HG02884 (cell line): Measurements from ENCODE around the gene ZNF532.

Experiments used
- ATAC-seq: cut with Tn5 transposase; IDR thresholded peaks from one replicate; pipeline ENCODE4 v1.9.1; 2021; ENCODE audit warnings: mild to moderate bottlenecking, moderate library complexity; ENCODE audit not compliant: unreplicated experiment

The ZNF532 gene

DNA sequence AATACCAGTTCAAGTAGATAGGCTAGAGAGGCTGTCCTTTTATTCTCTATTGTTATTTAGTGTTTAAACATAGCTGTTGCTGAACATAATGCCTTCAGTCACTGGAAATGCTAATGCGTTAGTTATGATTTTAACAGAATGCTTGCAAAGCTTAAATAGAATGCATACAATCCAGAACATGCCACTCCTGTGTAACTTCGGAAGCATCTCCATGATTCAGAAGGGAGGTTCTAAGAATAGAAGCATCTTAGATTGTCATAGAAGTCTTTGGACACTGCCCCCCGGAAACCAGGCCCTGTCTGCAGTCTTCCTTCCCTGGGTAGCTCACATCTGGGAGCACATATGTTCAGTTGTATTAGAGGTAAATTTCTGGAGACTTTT, 73.2 kb downstream of the ZNF532 start:
- ATAC-seq = no peak

DNA sequence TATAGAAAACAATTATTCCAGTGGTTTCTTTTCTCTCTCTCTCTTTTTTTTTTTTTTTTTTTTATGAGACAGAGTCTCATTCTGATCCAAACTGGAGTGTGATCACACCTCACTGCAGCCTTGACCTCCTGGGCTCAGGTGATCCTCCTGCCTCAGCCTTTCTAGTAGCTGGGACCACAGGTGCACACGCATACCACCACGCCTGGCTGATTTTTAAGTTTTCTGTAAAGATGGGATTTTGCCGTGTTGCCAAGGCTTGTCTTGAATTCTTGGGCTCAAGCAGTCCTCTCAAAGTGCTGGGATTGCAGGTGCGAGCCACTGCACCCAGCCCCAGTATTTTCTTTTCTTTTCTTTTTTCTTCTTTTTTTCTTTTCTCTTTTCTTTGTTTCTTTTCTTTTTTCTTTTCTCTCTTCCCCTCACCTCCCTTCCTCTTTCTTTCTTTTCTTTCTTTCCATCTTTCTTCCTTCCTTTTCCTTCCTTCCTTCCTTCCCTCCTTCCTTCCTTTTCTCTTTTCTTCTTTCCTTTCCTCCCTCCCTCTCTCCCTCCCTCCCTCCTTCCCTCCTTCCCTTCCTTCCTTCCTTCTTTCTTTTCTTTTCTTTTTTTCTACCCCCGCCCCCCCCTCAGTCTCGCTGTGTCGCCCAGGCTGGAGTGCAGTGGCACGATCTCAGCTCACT, 76.9 kb downstream of the ZNF532 start:
- ATAC-seq = no peak

DNA sequence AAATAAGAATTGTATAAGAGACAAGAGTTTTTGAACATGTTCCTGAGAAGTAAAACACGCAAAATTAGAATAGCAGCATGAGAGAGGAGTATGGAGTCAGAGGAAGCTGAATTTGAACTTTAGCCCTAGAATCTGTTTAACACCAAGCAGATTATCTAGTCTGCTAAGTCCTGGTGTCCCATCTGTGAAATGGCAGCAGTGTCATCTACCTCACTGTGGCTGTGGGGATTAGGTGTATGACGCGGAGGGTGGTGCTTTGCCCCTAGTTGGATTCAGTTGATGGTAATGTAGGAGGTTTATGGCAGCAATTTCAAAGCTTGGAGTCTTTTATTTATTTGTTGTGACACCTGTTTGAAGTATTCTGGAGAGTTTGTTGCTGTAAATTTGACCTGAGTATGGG, 79.2 kb downstream of the ZNF532 start:
- ATAC-seq = no peak

DNA sequence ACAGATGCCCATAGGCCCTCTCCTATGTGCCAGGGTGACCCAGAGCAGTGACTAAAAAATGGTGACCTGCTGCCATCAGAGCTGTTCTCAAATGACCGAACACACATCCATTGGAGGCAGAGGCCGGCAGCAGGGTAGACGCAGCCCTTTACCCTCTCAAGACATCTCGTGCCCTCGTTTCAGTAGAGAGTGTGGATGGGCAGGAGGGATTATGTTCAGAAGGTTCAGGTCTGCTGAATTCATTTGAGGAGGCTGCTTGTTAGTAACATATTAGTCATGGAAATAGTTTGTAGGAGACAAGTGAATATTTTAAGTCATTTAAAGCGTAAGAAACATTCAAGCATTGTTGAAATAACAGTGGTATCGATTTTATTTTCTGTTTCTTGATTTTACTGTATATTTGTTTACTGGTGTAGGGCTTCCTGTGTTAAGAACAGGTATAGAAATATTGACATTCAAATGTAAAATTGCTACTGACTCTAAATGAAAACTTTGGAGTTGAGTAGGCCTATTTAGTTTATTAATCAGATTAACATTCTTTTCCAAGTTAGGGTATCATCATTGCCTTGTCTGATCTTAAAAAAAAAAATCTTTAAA, 82.6 kb downstream of the ZNF532 start:
- no peak for ATAC-seq

DNA sequence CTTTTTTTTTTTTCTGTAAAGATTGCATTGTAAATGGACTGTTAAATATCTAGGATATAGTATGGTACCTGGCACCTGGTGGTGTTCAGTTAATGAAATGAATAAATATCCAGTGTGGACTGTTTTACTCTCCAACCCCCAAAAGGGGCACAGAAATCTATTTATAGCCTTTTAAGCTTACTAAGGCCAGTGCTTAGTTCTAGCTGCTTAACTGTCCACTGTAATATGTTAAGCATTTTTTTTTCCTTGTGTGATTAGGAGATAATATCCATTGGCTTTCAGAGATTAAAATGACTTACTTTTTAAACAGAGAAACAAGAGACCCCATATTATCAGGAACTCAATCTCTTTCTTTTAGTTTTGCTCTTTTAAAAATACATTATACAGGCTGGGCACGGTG, 84.4 kb downstream of the ZNF532 start:
- ATAC-seq = no peak

DNA sequence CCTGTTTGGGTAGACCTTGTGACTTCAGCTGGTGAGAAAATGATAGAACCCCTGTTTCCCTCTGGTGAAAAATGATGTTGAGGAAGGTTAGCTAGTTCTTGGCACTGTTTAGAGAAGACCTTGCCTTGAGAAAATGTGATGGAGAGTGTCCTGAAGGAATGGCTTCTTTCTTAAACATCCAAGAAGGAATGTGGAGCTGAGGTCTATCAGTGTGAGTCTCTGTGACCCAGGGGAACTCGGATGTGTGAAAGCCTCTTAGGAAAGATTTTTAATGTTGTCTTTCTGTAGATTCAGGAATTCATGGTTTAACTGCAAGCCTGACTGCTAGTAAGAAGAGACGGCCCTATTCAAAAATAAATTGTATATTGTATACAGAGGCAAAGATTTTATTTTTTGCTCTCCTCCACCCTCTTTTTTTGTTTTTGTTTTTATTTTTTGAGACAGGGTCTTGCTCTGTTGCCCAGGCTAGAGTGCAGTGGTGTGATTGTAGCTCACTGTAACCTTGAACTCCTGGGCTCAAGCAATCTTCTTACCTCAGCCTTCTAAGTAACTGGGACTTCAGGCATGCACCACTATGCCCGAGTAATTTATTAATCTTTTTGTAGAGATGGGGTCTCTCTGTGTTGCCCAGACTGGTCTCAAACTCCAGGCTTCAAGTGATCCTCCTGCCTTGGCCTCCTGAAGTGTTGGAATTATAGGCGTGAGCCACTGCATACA, 87.5 kb downstream of the ZNF532 start:
- no peak for ATAC-seq

DNA sequence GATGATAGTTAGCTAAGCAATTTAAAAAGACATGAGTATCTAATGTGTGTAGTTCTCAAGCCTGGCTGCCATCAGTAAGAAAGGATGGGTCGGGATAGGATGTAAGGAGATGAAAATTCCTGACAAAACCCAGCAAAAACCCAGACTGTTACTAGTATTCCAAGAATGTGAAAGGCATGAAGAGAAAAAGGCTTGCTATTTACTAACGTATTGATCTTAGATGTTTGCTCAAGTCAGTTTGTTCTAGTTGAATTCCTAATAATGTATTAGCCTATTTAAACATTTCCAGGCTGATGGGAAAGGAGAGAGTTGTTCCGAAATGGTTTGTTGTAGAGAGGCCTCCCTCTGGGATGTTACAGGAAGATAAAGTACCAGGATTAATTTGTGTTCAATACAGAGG, 88.2 kb downstream of the ZNF532 start:
- ATAC-seq = no peak

DNA sequence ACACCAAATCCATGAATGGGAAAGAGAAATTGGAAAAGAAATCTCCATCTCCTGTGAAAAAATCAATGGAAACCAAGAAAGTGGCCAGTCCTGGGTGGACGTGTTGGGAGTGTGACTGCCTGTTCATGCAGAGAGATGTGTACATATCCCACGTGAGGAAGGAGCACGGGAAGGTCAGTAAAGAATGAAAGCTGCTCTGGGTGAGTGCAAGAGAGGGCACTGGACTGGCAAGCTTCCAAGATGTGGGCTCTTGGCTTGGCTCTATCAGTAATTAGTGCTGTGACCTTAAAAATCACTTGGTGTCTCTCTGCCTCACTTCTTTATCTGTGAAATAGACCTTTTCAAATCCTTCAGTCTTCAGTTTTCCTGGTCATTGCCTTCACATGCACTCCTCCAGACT, 89.0 kb downstream of the ZNF532 start:
- ATAC-seq = no peak

DNA sequence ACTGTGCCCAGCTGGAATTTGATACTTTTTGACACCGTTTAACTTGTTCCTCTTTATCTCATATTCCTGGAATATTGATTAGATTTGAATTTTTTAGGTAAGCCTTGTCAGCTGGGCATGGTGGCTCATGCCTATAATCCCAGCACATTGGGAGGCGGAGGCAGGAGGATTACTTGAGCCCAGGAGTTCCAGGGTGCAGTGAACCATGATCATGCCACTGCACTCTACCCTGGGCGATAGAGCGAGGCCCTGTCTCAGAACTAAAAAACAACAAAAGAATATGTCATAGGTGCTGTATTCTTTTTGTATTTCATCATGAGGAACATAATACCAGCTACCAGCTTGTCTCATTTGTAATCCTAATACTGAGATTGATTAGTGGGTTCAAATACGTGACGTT, 90.3 kb downstream of the ZNF532 start:
- no peak for ATAC-seq

DNA sequence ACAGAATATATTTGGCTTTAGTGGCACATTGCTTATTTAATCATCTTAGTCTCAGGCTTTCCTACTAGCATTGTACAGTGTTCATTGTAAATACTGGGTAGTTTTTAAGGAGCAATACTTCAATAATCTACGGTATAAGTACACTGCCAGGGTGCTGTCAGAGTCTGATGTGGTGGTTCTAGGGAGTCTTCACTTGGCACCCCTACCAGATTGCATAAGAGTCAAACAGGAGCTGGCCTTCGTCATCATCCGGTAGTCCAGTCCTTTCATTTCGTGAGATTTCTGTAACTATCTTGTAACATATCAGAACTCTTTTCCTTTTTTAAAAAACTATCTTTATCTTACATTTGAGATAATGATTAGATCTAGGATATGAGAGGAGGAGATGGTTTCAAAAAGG, 91.1 kb downstream of the ZNF532 start:
- ATAC-seq = no peak

DNA sequence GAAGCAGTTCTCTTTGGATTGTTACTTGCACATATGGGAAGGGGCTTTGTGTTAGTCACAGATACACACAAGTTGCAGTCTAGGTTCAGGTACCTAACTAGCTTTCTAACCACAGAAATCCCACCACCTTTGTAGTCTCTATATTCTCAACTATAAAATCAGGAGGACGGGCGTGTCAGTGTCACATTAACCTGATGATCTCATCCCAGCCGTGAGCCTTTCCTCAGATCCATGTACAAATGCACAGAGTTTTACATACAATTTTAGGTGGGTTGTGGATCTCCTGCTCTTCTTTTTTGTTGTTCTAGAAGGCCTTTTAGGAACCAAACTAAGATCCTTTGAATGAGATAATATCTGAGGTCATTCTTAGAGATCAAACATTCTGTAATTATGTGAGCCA, 94.0 kb downstream of the ZNF532 start:
- ATAC-seq = no peak

DNA sequence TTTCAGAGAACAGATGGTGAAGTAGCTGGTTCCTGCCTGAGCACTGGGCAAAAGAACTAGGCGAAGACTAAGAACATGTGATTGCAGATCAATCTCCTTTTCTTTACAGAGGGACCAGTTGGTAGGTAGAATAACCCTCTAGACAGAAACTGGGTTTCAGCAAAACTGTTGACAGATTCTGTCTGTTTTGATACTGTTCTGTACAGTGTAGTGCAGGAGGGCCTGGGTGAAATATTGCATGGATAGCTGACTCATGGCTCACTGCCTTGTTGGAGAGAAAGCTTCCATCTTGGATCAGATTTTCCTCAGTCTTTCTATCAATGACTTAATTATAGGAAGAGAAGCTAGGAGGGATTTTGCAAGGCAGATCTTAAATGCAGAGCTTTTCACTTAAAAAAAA, 95.8 kb downstream of the ZNF532 start:
- no peak for ATAC-seq

DNA sequence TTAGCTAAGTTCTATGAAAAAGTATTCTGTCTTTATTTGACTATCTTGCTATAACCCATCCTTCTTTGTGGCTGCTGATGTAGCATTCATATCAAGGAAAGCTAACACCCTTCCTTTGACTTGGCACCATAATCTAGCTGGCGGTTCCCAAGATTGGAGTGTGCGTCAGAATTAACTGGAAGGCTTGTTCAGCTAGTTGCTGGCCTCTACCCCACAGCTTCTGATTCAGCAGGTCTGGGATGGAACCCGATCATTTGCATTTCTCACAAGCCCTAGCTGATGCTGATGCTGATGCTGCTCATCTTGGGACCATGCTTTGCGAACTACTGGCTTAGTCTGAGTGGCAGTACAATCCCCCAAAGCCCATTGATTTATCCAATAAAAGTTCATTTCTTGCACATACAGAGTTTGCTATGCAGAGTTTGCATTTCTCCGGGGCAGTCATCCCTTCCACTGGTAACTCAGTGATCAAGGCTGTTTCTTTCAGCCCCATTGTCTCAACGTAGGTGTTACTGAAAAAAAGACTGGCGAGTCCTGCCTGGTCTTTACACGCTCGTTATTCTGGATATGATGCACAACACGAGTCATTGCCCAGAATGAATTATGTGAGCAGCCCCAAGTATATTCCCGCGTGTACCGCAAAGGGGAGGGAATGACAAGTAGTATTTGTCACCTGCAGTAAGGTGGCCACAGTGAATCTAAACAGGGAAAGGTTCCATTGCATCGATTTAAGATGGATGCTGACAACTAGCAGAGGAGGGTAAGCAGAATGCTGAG, 96.5 kb downstream of the ZNF532 start:
- ATAC-seq = no peak

DNA sequence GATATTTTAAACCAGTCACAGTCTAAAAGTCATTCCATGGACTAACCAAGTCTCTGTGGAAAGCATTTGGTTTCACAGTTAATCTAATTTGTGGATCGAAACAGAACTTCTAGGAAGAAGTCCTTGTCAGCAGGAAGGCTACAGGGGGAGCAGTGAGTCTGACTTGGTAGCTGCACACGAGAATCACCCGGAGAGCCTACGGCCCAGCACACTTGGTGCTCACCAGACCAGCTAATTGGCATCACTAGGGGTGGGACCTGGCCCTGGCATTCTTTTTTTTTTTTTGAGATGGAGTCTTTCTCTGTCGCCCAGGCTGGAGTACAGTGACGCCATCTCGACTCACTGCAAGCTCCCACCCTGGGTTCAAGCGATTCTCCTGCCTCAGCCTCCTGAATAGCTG, 97.7 kb downstream of the ZNF532 start:
- no peak for ATAC-seq

DNA sequence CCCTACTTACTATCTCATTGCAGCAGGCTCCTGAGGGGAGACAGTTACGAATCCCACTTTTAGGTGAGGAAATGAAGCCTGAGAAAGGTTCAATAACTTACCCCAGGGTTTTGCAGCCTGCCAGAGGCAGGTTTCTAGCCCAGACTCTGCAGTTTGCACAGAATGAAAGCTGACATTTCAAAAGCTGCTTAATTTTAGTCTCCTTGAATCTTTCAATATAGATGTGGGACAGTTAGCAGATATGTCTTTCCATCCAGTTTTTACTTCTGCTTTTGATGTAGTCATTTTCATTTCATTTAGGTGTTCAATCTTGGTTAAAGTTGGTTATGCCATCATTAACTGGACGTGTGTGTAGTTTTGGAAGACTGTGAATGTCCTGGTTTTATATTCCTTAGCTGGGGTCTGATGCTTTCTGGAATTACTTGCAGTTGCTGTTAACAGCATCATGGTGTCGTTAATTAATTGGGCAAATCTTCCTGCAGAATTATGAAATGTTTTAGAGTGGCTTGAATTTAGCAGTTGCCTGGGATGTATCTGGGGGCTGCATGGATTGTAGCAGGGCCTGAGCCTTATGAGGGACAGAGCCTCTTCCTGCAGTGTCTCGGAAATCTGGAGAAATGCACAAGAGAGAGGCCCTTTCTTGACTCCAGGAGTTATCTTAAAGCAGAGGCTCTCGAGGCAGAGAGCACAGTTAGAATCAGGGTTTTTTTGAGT, 100.8 kb downstream of the ZNF532 start:
- no peak for ATAC-seq

DNA sequence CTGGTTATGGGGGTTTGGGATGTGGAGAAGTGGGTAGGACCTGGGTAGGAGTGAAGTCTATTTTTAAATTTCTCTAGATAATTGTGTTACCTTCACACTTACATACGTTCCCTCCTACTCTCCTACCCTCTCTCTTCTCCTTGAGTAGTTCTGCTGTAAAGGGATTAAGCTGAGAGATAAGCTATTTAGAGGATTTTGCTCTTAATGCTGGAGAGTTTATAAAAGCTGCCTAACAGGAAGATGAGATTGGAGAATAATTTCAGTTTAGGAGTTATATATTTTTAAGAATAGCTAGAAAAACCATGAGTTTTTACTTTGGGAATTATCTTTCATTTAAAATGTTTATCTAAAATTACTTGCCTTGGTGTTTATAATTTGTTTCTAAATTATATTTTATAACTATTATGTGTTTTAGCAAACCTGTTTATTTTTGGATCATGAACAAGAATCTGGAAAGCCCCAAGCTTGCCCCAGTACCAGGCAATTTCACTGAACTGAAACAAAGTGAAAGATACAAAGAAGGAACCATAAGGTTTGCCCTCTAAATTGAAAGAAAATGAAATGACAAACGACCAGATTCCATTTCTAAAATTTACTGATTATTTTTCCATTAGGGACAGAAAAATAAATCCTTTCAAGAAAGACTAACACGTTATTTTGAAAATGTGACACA, 101.5 kb downstream of the ZNF532 start:
- ATAC-seq = no peak

DNA sequence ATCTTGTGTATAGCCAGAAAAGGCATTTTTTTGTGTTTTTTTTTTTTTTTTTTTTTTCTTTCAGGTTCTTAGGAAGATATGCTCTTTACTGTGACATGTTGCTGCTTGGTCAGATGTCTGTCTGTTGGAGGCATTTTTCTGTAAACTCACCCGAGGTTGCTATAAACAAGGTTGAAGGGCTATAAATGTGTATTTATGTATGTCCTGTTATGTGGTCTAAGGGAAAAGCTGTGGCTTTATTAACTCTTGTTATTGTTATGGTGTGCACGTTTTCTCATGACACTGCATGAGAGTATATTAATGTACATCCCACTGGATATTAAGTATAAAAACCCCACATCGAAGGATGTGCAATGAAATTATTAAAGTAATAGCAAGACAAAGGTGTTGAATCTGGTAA, 102.0 kb downstream of the ZNF532 start:
- ATAC-seq = no peak

DNA sequence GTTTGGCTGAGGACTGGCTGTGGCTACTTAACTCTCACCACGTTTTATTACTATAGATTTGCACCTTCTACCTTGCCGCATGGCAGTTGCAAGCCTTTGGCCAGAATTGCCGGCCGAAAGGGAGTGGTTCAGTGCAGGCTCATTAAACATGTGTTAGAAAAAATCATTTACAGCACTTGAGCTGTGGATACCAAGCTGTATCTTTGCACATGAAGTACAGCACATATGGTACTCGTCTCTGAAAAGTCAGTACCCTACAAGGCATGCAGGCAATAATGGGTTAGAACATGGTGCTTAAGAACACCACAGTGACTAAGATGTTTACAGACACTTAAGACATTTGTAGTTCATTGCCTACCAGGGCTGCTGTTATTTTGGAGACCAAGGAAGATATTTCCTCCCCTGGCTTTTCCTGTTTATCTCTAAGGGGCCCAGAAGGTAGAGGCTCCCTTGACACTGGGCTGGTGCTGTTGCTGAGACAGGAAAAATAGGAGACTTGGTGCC, 103.1 kb downstream of the ZNF532 start:
- no peak for ATAC-seq

DNA sequence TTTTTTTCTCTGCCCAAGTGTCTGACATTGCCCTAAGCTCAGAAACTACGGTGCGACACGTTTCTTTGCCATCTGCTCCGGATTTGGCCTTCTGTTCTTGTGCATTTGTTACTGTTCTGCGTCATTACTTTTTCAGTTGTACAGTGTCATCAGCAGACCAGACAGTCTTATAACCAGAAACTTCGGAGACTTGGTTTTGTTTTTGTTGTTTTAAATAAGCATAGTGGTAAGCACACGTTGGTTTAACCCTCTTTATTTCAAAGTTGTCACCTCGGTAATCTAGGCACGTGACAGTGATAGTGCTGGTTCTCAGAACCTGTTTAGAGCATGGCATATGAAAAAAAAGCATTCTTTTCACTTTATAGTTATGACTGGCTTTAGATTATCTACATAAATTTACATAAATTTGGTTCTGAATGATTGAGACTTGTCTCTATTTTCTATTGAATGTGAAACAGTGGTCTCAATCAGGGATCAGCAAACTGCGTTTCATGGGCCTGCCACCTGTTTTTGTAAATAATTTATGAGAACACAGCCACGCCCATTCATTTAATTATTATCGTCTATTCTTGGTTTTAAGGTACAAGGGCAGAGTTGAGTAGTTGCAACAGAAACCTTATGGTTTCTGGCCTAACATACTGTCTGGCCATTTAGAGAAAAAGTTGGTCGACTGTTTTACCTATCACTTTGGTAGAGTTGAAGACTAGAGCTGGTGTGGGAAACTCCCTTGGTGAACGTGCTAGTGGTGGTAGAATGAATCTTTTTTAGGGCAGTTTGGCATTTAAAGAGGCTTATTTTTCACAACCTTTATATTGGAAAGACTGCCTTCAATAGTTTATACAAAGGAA, 106.5 kb downstream of the ZNF532 start:
- peak; percentile 76 for ATAC-seq
